Stimulated activated CD8-positive, alpha-beta memory T cell treated with anti-CD3 and anti-CD28 coated beads, Interleukin-4, amount 100 ng/mL, for 24 hours (primary cell): ENCODE data around the gene NAV3.

Experiments
- DNase-seq: peaks from one replicate; pipeline ENCODE4 v3.0.0-alpha.2; 2020; ENCODE audit warnings: low read depth

NAV3 gene

GRCh38 chr12:78119351-78119918 lies 288.7 kb downstream of the NAV3 start:
- DNase-seq: no peak

DNA sequence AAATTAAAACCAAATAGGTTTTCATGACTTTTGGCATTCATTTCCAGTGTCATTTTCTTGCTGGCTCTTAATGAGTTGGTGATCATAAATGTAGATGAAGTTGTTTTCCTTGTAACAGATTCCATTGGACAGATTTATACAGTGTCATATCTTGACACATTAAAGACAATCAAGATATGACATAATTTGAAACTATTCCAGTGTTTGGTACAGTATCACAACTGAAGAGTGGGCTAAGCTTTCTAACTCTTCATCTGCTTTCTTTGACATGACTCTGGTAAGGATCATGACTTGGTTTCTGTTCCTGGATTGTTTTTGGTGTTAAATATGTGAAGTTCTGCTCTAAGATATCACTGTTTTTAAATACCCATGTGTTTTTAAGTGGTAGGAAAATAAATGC lies 289.6 kb downstream of the NAV3 start:
- DNase-seq: no peak

DNA sequence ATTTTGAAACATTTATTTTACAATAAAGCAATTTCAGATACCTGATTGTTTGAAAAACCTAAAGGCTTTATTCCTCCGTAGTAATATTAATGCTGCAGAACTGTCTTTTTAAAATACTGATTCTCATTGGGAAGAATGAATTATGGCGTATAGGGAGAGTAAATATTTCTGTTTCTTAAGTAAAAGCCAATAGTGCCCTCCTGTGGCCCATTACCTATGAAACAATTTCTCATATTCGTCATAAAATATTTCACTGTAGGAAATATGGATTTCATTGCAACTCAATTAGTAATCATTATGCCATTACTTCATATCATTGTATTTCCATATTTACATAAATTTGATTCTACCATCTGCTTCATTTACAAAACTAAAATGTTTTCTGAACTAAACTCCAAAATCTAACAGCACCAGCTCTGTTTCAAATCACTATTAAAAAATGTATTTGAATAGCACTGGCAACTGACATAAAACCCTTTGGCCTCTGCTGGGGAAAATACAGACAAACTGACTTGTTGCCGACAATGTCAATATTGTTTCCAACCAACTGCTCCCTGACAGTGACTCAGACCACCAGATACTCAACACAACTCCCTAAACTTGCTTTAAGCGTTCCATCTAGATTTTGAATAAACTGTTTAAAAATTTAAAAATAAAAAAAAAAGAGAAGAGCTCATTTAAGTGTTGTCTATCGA lies 290.3 kb downstream of the NAV3 start:
- DNase-seq: no peak

DNA sequence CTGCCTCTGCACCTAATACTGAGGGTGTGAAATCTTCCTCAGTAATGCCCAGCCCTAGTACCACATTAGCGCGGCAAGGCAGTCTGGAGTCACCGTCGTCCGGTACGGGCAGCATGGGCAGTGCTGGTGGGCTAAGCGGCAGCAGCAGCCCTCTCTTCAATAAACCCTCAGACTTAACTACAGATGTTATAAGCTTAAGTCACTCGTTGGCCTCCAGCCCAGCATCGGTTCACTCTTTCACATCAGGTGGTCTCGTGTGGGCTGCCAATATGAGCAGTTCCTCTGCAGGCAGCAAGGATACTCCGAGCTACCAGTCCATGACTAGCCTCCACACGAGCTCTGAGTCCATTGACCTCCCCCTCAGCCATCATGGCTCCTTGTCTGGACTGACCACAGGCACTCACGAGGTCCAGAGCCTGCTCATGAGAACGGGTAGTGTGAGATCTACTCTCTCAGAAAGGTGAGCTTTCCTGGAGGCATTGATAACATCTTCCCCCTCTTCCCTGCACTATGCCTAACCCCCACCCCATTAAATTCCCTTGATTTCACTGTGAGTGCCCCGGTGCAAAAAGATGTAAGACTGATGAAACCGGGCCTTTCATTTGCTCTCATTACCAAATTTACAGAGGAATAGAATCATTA lies 291.4 kb downstream of the NAV3 start:
- DNase-seq: no peak

- no peak for DNase-seq
These were observed 297.5 kb downstream of the NAV3 start for GRCh38 chr12:78128211-78128610.

DNA sequence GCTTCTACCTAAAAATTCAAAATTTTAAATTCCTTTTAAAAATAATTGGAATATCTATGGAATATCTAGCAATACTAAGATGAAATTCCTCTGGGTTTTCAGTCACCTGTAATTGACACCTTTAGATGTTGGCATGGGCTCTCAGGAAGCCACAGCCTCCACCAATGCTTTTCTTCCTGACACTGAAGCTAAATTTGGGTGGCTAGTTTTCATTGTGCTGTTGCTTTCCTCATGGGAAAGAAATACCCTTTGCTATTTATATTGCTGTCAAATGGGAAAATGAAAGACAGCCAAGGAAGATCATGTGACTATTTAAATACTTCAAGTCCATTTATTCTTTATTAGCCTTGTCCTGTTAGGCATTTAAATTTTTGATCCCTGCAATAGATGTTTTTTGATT lies 313.0 kb downstream of the NAV3 start:
- DNase-seq: no peak

- DNase-seq: no peak
These were observed 314.7 kb downstream of the NAV3 start for GRCh38 chr12:78145398-78145797.

GRCh38 chr12:78146365-78146772 lies 315.7 kb downstream of the NAV3 start:
- DNase-seq: no peak

GRCh38 chr12:78149459-78149858 lies 318.8 kb downstream of the NAV3 start:
- no peak for DNase-seq

DNA sequence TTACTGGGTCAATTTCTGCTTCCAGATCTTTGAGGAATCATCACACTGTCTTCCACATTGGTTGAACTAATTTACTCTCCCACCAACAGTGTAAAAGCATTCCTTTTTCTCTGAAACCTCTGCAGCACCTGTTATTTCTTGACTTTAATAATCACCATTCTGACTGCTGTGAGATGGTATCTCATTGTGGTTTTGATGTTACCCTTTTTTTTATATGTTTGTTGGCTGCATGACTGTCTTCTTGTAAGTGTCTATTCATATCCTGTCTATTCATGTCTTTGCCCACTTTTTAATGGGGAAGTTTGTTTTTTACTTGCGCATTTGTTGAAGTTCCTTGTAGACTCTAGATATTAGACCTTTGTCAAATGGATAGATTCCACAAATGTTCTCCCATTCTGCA lies 324.9 kb downstream of the NAV3 start:
- DNase-seq: no peak

DNA sequence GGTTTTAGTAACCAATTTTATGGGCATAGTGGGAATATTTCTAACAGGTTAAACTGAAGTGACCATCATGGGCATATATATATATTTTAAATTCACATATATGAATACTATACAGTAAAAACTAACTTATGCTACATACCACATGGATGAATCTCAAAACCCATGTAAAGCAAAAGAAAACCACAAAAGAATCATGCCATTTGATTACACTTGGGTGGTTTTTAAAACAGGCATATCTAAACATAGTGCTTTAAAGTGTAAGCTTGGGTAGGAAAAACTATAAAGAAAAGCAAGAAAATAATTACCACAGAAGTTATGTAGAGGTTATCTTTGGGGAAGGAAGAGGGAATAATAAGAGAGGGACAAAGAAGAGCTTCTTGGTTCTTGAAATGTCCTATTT lies 326.1 kb downstream of the NAV3 start:
- DNase-seq: no peak

DNA sequence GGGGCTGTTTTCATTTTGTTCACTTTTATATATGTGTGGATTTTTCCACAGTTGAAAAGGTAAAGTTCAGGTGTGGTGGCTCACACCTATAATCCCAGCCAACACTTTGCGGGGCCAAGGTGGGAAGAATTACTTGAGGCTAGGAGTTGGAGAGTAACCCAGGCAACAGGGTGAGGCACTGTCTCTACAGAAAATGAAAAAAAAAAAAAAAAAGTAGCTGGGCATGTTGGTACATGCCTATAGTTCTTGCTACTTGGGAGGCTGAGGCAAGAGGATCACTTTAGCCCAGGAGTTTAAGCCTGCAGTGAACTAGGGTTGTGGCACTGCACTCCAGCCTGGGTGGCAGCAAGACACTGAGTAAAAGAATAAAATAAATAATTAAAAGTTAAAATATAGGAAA lies 326.5 kb downstream of the NAV3 start:
- no peak for DNase-seq

DNA sequence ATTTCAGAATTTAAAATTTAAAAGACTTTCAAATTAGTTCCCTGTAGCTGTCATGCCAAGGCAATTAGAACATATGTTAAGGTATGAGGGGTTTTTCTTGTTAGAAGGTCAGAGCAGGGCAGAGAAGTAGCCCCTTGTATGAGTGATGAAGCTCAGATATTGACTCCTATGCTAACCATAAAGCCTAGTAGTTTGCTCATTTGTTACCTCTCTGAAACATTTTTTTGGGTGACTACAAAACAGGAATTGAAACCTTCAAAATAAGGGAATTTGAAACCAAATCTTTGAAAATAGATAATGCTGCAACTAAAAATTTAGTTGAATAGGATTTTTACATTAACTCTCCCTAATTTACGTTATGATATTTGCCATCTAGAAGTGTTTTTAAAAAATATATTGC lies 333.5 kb downstream of the NAV3 start:
- DNase-seq: no peak

GRCh38 chr12:78167510-78167909 lies 336.8 kb downstream of the NAV3 start:
- DNase-seq: no peak

GRCh38 chr12:78171061-78171460 lies 340.4 kb downstream of the NAV3 start:
- DNase-seq: no peak

DNA sequence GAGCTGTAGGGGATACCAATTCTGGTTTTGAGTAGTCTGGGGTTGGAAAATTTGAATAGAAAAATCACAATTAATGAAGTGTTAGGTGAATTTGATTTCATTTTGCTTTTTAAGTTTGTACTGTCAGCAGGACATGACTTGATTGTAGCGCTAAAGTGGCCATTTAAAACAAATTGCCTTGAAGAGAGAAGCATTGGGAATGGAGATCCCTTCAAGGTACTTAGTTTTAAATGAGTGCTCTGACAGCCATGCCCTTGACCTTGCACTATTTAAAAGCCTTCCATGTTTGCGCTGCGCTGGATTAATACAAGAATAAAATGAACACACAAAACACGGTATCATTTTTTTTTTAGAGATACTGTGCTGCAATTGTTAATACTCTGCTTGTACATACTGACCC lies 345.9 kb downstream of the NAV3 start:
- no peak for DNase-seq

DNA sequence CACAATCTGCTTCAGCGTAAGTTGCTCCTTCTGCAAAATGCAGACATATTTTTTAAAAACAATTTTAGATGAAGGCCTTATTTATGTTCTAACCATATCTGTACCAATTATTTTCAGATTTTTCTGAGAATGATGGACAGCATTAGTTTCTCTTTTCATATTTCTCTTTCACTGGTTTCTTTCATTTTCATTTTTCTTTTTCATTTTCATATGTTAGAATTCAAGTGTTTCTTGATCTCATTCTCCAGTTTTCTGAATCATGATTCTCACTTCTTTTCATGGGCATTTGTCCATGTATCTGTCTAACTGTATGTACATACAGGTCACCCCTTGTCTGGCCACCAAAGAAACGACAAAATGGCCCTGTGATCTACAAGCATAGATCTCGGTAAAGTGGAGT lies 346.6 kb downstream of the NAV3 start:
- DNase-seq: no peak

DNA sequence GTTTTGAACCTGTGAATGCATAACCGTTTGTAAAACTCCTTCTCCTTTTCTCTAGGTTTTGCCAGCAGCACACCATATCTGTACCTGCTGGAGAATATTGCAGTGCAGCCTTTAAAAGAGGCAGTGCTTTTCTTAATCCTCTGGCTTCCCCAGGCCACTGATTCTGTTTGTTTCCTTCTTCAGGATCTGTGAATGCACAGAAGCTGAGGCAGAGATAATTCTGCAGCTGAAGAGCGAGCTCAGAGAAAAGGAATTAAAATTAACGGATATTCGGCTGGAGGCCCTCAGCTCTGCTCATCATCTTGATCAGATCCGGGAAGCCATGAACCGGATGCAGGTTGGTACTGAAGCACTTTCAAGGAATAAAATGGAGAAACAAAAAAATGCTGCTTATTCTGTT lies 348.7 kb downstream of the NAV3 start:
- DNase-seq: no peak

- no peak for DNase-seq
These were observed 351.0 kb downstream of the NAV3 start for GRCh38 chr12:78181544-78182162.

- no peak for DNase-seq
These were observed 353.1 kb downstream of the NAV3 start for GRCh38 chr12:78183824-78184223.

DNA sequence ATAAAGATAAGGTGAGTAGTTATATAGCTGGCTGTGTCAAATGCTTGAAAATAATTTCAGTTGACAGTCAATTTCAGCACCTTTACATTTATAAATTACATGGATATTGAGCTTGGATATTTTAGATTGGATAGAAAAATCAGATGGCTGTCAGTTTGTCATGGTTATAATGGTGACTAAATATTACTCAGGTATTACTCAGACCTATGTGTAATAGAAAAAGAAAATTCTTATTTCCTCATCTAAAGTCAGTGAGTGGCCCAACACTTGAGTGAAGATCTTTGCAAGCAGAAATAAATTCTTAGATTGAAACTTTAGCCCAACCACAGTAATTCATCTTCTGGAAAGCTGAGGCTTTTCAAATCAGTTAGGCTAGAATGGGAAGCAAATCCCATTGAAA lies 354.4 kb downstream of the NAV3 start:
- DNase-seq: no peak

- no peak for DNase-seq
These were observed 355.0 kb downstream of the NAV3 start for GRCh38 chr12:78185651-78186050.

DNA sequence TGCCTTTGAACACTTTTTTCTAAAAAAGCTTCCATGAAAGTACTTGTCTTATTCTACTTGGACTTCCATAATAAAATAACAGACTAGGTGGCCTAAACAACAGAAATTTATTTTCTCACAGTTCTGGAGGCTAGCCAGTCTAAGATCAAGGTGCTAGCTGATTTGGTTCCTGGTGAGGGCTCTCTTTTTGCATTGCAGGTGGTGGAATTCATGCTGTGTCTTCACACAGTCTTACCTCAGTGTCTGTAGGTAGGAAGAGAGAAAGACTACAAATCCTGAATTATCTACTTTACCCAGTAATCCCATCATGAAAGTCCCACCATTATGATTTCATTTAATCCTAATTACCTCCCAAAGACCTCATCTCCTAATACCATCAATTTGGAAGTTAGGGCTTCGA lies 356.0 kb downstream of the NAV3 start:
- DNase-seq: no peak
